T-cell (primary cell): ENCODE data around the gene SPAG9. TPM values are rescaled to one million over a fixed set of nuclear protein-coding genes. Genes with fewer than 3 reads are reported as not detected.

ENCODE experiments used
- ATAC-seq, 4 experiments: fragments of 200-7000 bp in 3 of 4; fragments of 150-1000 bp in 1 of 4; cut with Tn5 transposase; replicated peaks in 1 of 4; 1 replicate in 3 of 4; 2 replicates in 1 of 4; pipeline ENCODE4 v1.10.0; 2021; ENCODE audit warnings: moderate library complexity in 3 of 4, mild to moderate bottlenecking in 2 of 4, moderate number of reproducible peaks in 1 of 4
- CTCF ChIA-PET, 2 donors: fragments of 300-600 bp; sonication (Branson Sonifier 250); formaldehyde crosslinking; loops; one replicate each; lab custom pipeline; 2022; ENCODE audit warnings: antibody characterized with exemption in 2 of 2; lab: Charles Lee
- POLR2A ChIA-PET, 2 donors: fragments of 300-600 bp; sonication (Branson Sonifier 250); formaldehyde crosslinking; loops; one replicate each; lab custom pipeline; 2022; ENCODE audit warnings: antibody characterized with exemption in 2 of 2; lab: Charles Lee
- DNase-seq, 35 experiments: peaks; one replicate each; pipeline versions ENCODE4 v3.0.0 to v3.0.0-alpha.2; 2013 to 2023
- H3K27ac ChIP-seq: one replicate; pipeline ENCODE4 v1.5.1; 2013; ENCODE audit warnings: low read length
- H3K27me3 ChIP-seq, 2 experiments: replicated peaks in 1 of 2; 1 replicate in 1 of 2; 2 replicates in 1 of 2; pipeline versions ENCODE4 v1.6.1 to v1.7.0; 2013; ENCODE audit warnings: low read length in 1 of 2, mixed read lengths in 1 of 2; ENCODE audit not compliant: control insufficient read depth in 2 of 2, insufficient read depth in 2 of 2; ENCODE audit errors: extremely low read depth in 1 of 2
- H3K36me3 ChIP-seq, 2 donors: 1 replicate in 1 of 2; 2 replicates in 1 of 2; pipeline versions ENCODE4 v1.6.1 to v1.7.0; 2013; ENCODE audit warnings: low read length in 1 of 2; ENCODE audit not compliant: control insufficient read depth in 2 of 2, insufficient read depth in 1 of 2; ENCODE audit errors: extremely low read depth in 1 of 2
- H3K4me1 ChIP-seq, 2 experiments: 1 replicate in 1 of 2; 2 replicates in 1 of 2; pipeline versions ENCODE4 v1.6.1 to v1.7.0; 2013; ENCODE audit warnings: low read length in 2 of 2, mixed read lengths in 1 of 2; ENCODE audit not compliant: insufficient read depth in 2 of 2, control insufficient read depth in 1 of 2; ENCODE audit errors: extremely low read depth in 1 of 2
- H3K4me3 ChIP-seq, 2 donors: 1 replicate in 1 of 2; 2 replicates in 1 of 2; pipeline versions ENCODE4 v1.5.1 to v1.7.0; 2013; ENCODE audit warnings: mild to moderate bottlenecking in 2 of 2, low read length in 1 of 2, moderate library complexity in 1 of 2; ENCODE audit not compliant: control insufficient read depth in 1 of 2; ENCODE audit errors: extremely low read depth in 1 of 2
- H3K9me3 ChIP-seq: 2 replicates; pipeline ENCODE4 v1.7.0; 2013
- H3K27ac Mint-ChIP-seq, 2 donors: one replicate each; pipeline ENCODE4 v1.8.0; 2020 to 2021; ENCODE audit warnings: mild to moderate bottlenecking in 2 of 2, mixed read lengths in 2 of 2
- H3K27me3 Mint-ChIP-seq, 2 donors: one replicate each; pipeline ENCODE4 v1.8.0; 2021 to 2022; ENCODE audit warnings: mixed read lengths in 2 of 2
- H3K36me3 Mint-ChIP-seq: one replicate; pipeline ENCODE4 v1.8.0; 2021; ENCODE audit warnings: mixed read lengths
- H3K4me1 Mint-ChIP-seq, 3 donors: one replicate each; pipeline ENCODE4 v1.8.0; 2020 to 2022; ENCODE audit warnings: mixed read lengths in 3 of 3, mild to moderate bottlenecking in 1 of 3
- H3K4me3 Mint-ChIP-seq, 3 donors: one replicate each; pipeline ENCODE4 v1.8.0; 2020 to 2022; ENCODE audit warnings: mild to moderate bottlenecking in 3 of 3, mixed read lengths in 3 of 3, moderate library complexity in 3 of 3
- H3K9me3 Mint-ChIP-seq, 3 donors: one replicate each; pipeline ENCODE4 v1.8.0; 2020 to 2022; ENCODE audit warnings: mixed read lengths in 3 of 3
- WGBS: methylation state at CpG from one replicate; pipeline ENCODE4 v1.1.5; 2013; ENCODE audit warnings: missing lambda C conversion rate; ENCODE audit not compliant: insufficient coverage; 5-methylcytosine and 5-hydroxymethylcytosine counted together
- total RNA-seq, 35 experiments: library from RNA in 6 of 35; stranded (reverse) in 6 of 35; fragments of 120-200 nt in 1 of 35; gene quantifications; one replicate each; pipeline versions ENCODE4 v1.2.1 to v1.2.4 and lab custom pipeline; 2013 to 2026

Gene SPAG9
- total RNA-seq, 5 donors from 2014 or later (not counting 1 experiment from before 2014, with no cell fraction given) = 48.9 to 61.8 (median 51.9) TPM

DNA sequence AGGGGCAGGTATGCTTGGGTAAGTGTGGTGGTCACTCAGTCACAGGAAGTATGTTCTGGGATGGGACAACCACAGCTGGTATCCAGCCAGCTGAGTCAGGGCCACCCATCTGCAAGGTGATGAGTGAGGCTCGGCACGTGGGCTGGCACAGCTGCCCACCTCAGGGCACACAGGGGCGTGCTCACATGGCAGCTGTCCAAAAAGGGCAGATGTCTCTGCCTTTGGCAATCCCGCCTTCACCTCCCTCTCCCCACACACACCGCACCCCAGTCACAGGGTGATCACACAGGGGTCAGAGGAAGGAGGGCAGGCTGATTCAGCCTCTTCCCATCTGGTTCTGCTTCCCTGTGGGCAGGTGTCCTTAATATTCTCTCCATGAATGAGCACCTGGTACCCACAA lies 168.7 kb downstream of the SPAG9 start:
- no peaks in the 10 kb centered on the region for H3K36me3 ChIP-seq
- Mint-ChIP-seq H3K4me1 (peaks cover 29 to 33% (median 31%) of the 10 kb centered on the region in 3 donors), H3K27ac (no peak overlapping the region), H3K9me3 (no peaks in the 10 kb centered on the region), H3K36me3 (no peaks in the 10 kb centered on the region), H3K27me3 (no peaks in the 10 kb centered on the region), H3K4me3 (no peak overlapping the region)
- ChIA-PET CTCF (interaction anchor here in 1 of 2 donors (8.1 kb wide), 1 partner anchor 100 kb away, joined by 80 read pairs; no protein-coding TSS in a partner anchor), POLR2A (interaction anchor here in 1 of 2 donors (0.6 kb wide), 1 partner anchor 101 kb away, joined by 7 read pairs; no protein-coding TSS in a partner anchor)
- no peak overlapping the region for H3K27ac ChIP-seq
- H3K9me3 ChIP-seq = no peaks in the 10 kb centered on the region
- ATAC-seq (no peak), DNase-seq (peak in 1 of 35 experiments; percentile 7)
- H3K4me3 ChIP-seq = no peak overlapping the region
- H3K4me1 ChIP-seq = peaks cover 2 to 27% of the 10 kb centered on the region in 2 experiments
- peaks cover 0 to 5% of the 10 kb centered on the region in 2 experiments for H3K27me3 ChIP-seq
- WGBS = 35% methylated on average over 3 of the region's 5 CpGs

- Histone ChIP-seq H3K27ac (no peak overlapping the region), H3K4me3 (no peak overlapping the region), H3K4me1 (peaks cover 2 to 33% of the 10 kb centered on the region in 2 experiments), H3K27me3 (peaks cover 0 to 5% of the 10 kb centered on the region in 2 experiments), H3K36me3 (no peaks in the 10 kb centered on the region), H3K9me3 (no peaks in the 10 kb centered on the region)
- POLR2A ChIA-PET = interaction anchor here (0.6 to 1.8 kb wide), 4 partner anchors 19 to 98 kb away, joined by 3 to 9 read pairs (median 5); partner anchors contain the start of gene TOB1 (in 1 of the 2)
- Mint-ChIP-seq H3K4me1 (peaks cover 32 to 38% (median 35%) of the 10 kb centered on the region in 3 donors), H3K36me3 (no peaks in the 10 kb centered on the region), H3K9me3 (no peaks in the 10 kb centered on the region), H3K4me3 (peak overlapping the region in 1 of 3 donors; percentile 13), H3K27me3 (no peaks in the 10 kb centered on the region), H3K27ac (peak overlapping the region in 1 of 2 donors; percentile 11)
- ATAC-seq (peak; percentile 74 to 91 (median 83)), DNase-seq (peak in 31 of 35 experiments; percentile 19 to 75 (median 43))
- CTCF ChIA-PET = interaction anchor here (0.7 to 3.2 kb wide), 10 partner anchors 9 to 233 kb away, joined by 3 to 24 read pairs (median 4); no protein-coding TSS in a partner anchor
- WGBS = 44% methylated on average over 18 of the region's 26 CpGs
Observed at GRCh38 chr17:50949989-50950877, 170.4 kb downstream of the SPAG9 start.

- peaks cover 32 to 38% (median 35%) of the 10 kb centered on the region in 3 donors for H3K4me1 Mint-ChIP-seq
- no peak overlapping the region for H3K4me3 Mint-ChIP-seq
- CTCF ChIA-PET = interaction anchor here (0.7 to 3.2 kb wide), 12 partner anchors 10 to 232 kb away, joined by 3 to 24 read pairs (median 4); no protein-coding TSS in a partner anchor
- H3K9me3 ChIP-seq = no peaks in the 10 kb centered on the region
- ATAC-seq (no peak), DNase-seq (peak in 2 of 35 experiments; percentile 13 to 21)
- no peaks in the 10 kb centered on the region for H3K9me3 Mint-ChIP-seq
- no peaks in the 10 kb centered on the region for H3K36me3 ChIP-seq
- peaks cover 0 to 1% of the 10 kb centered on the region in 2 experiments for H3K27me3 ChIP-seq
- H3K27ac ChIP-seq = no peak overlapping the region
- POLR2A ChIA-PET = interaction anchor here (0.6 to 1.8 kb wide), 5 partner anchors 18 to 97 kb away, joined by 3 to 9 read pairs (median 4); partner anchors contain the start of gene TOB1 (in 1 of the 2)
- H3K4me1 ChIP-seq = peaks cover 2 to 39% of the 10 kb centered on the region in 2 experiments
- WGBS = 92% methylated on average over 15 of the region's 21 CpGs
- H3K27ac Mint-ChIP-seq = peak overlapping the region; percentile 69 to 76
- H3K36me3 Mint-ChIP-seq = no peaks in the 10 kb centered on the region
- no peaks in the 10 kb centered on the region for H3K27me3 Mint-ChIP-seq
- H3K4me3 ChIP-seq = no peak overlapping the region
Observed at GRCh38 chr17:50949128-50949988, 171.3 kb downstream of the SPAG9 start.

DNA sequence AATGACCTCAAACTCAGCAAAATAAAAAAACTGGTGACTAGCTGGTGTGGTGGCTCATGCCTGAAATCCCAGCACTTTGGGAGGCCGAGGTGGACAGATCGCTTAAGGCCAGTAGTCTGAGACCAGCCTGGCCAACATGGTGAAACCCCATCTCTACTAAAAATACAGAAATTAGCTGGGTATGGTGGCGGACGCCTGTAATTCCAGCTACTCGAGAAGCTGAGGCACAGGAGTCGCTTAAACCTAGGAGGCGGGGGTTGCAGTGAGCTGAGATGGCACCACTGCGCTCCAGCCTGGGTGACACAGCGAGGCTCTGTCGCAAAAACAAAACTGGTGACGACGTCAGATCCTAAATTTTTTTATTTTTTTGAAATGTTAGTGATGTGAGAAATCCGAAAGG lies 172.0 kb downstream of the SPAG9 start:
- DNase-seq = peak in 1 of 35 experiments; percentile 9
- peak overlapping the region; percentile 69 to 76 for H3K27ac Mint-ChIP-seq
- ATAC-seq = no peak
- no peaks in the 10 kb centered on the region for H3K27me3 Mint-ChIP-seq
- Histone ChIP-seq H3K4me1 (peaks cover 5 to 45% of the 10 kb centered on the region in 2 experiments), H3K36me3 (no peaks in the 10 kb centered on the region), H3K4me3 (no peak overlapping the region), H3K27me3 (no peaks in the 10 kb centered on the region), H3K9me3 (no peaks in the 10 kb centered on the region), H3K27ac (no peak overlapping the region)
- H3K4me3 Mint-ChIP-seq = no peak overlapping the region
- no peaks in the 10 kb centered on the region for H3K9me3 Mint-ChIP-seq
- H3K36me3 Mint-ChIP-seq = no peaks in the 10 kb centered on the region
- 97% methylated on average over 10 of the region's 13 CpGs for WGBS
- ChIA-PET POLR2A (interaction anchor here (0.6 to 1.8 kb wide), 2 partner anchors 83 to 86 kb away, joined by 3 to 9 read pairs; partner anchors contain the start of gene TOB1 (in 1 of the 2)), CTCF (interaction anchor here (0.6 to 3.2 kb wide), 6 partner anchors 15 to 103 kb away, joined by 3 to 24 read pairs (median 3); no protein-coding TSS in a partner anchor)
- H3K4me1 Mint-ChIP-seq = peaks cover 35 to 41% (median 38%) of the 10 kb centered on the region in 3 donors

DNA sequence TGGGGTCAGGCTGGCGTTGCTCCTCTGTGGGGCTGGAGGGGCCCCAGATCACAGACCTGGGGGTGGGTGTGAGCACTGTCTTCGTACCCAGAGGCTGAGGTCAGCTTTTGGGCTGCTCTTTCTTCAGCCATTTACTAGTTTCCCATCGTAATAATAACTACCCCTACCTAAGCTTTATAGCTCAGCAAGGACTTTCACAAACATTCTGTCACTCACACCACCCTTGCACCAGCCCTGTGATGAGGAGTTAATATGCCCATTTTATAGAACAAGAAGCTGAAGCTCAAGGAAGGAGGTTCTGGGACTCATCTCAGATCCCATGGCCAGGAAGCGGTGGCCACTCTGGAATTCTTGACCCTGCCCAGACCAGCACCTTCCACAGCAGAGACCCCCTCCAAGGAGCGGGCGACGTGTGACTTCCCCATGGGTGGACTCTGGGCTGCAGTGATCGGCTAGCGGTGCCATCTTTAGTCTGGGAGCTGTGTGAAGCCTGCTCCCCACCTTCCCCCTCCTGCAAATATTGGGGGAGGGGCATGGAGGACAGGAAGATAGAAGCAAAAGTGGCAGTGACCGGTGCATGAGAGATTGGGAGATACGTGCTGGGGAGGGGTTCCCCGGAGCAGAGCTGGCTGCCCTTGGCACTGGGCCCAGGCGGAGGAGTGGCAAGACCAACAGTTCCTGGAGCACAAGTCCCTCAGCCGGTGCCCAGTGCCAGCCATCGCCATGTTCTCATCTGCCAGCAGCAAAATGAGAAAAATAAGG lies 172.7 kb downstream of the SPAG9 start:
- no peaks in the 10 kb centered on the region for H3K9me3 Mint-ChIP-seq
- no peaks in the 10 kb centered on the region for H3K27me3 ChIP-seq
- H3K9me3 ChIP-seq = no peaks in the 10 kb centered on the region
- peaks cover 9 to 53% of the 10 kb centered on the region in 2 experiments for H3K4me1 ChIP-seq
- WGBS = 63% methylated on average over 3 of the region's 15 CpGs
- ATAC-seq (no peak), DNase-seq (peak in 1 of 35 experiments; percentile 10)
- H3K4me3 Mint-ChIP-seq = no peak overlapping the region
- no peaks in the 10 kb centered on the region for H3K36me3 Mint-ChIP-seq
- peak overlapping the region; percentile 75 to 76 for H3K27ac Mint-ChIP-seq
- ChIA-PET CTCF (interaction anchor here (0.6 to 3.2 kb wide), 6 partner anchors 16 to 102 kb away, joined by 3 to 24 read pairs (median 3); no protein-coding TSS in a partner anchor), POLR2A (interaction anchor here in 1 of 2 donors (0.6 kb wide), 1 partner anchor 118 kb away, joined by 4 read pairs; no protein-coding TSS in a partner anchor)
- H3K27ac ChIP-seq = no peak overlapping the region
- no peak overlapping the region for H3K4me3 ChIP-seq
- H3K4me1 Mint-ChIP-seq = peaks cover 42 to 49% (median 46%) of the 10 kb centered on the region in 3 donors
- no peaks in the 10 kb centered on the region for H3K36me3 ChIP-seq
- no peaks in the 10 kb centered on the region for H3K27me3 Mint-ChIP-seq
